Endothelial cell of umbilical vein (primary cell): Measurements from ENCODE around the gene ARPIN. TPM values are rescaled to one million over a fixed set of nuclear protein-coding genes. Genes with fewer than 3 reads are reported as not detected.
A peak's percentile ranks its signal among the peaks of the same experiment; 100 is the strongest.

ENCODE experiments used
- BruUV-seq: library from RNA; stranded (reverse); fragments of 400-500 nt; replicated peaks from 2 replicates; lab custom pipeline; 2021; lab: Mats Ljungman, UMichigan
- CTCF ChIA-PET: fragments of 300-600, 350-600 bp; sonication (Branson Sonifier 250); formaldehyde crosslinking; loops from one replicate; lab custom pipeline; 2021; ENCODE audit warnings: antibody characterized with exemption, inconsistent platforms; lab: Charles Lee
- POLR2A ChIA-PET: fragments of 300-600, 350-600 bp; sonication (Branson Sonifier 250); formaldehyde crosslinking; loops from one replicate; lab custom pipeline; 2021; ENCODE audit warnings: antibody characterized with exemption, inconsistent platforms; lab: Charles Lee
- DNase-seq: peaks from one replicate; pipeline ENCODE4 v3.0.0-alpha.2; 2011; ENCODE audit warnings: low read depth, low spot score
- FAIRE-seq: peaks from 2 replicates; lab custom pipeline; 2011; peaks lifted over from hg19 to GRCh38; lab: Jason Lieb, UNC
- H2AFZ ChIP-seq: 2 replicates; pipeline ENCODE4 v1.6.0; 2012; ENCODE audit warnings: low read depth, low read length, control low read depth, inconsistent platforms
- H3K27ac ChIP-seq: 2 replicates; pipeline ENCODE4 v1.5.1; 2011; ENCODE audit warnings: low read depth, mild to moderate bottlenecking, control low read depth, low read length, moderate library complexity; ENCODE audit not compliant: insufficient read depth
- H3K27me3 ChIP-seq, 2 experiments: 2 replicates each; pipeline versions ENCODE4 v1.6.0 to v1.6.1; 2011; ENCODE audit warnings: low read length in 2 of 2, mixed read lengths in 1 of 2; ENCODE audit not compliant: control insufficient read depth in 2 of 2, insufficient read depth in 2 of 2
- H3K36me3 ChIP-seq, 2 experiments: 2 replicates in 1 of 2; 3 replicates in 1 of 2; pipeline ENCODE4 v1.5.1; 2011; ENCODE audit warnings: low read length in 2 of 2, mild to moderate bottlenecking in 1 of 2, moderate library complexity in 1 of 2; ENCODE audit not compliant: control insufficient read depth in 2 of 2, insufficient read depth in 2 of 2; ENCODE audit errors: extremely low read depth in 1 of 2
- H3K4me1 ChIP-seq: 3 replicates; pipeline ENCODE4 v1.5.1; 2011; ENCODE audit warnings: mild to moderate bottlenecking, low read length; ENCODE audit not compliant: control insufficient read depth, insufficient read depth; ENCODE audit errors: extremely low read depth
- H3K4me2 ChIP-seq: 2 replicates; pipeline ENCODE4 v1.6.1; 2011; ENCODE audit warnings: low read length, control low read depth, mixed read lengths; ENCODE audit not compliant: insufficient read depth
- H3K4me3 ChIP-seq, 3 experiments: fragments of 200-600 bp in 1 of 3; sonication (generic), shearing (Covaris generic) in 1 of 3; replicated peaks in 1 of 3; 2 replicates each; pipeline ENCODE4 v1.5.1; 2011 to 2016; ENCODE audit warnings: control low read depth in 3 of 3, low read length in 3 of 3, mild to moderate bottlenecking in 2 of 3, inconsistent platforms in 1 of 3, low read depth in 1 of 3, moderate library complexity in 1 of 3; ENCODE audit not compliant: insufficient read depth in 1 of 3
- H3K79me2 ChIP-seq: 2 replicates; pipeline ENCODE4 v1.6.0; 2012; ENCODE audit warnings: low read length, inconsistent platforms; ENCODE audit not compliant: control insufficient read depth, insufficient read depth
- H3K9ac ChIP-seq: replicated peaks from 2 replicates; pipeline ENCODE3; 2011; ENCODE audit warnings: low read length, control low read depth; ENCODE audit not compliant: insufficient read depth; ENCODE audit errors: extremely low read depth
- H3K9me1 ChIP-seq: replicated peaks from 3 replicates; pipeline ENCODE4 v1.6.0; 2011; ENCODE audit warnings: mild to moderate bottlenecking, low read length; ENCODE audit not compliant: control insufficient read depth, insufficient read depth; ENCODE audit errors: extremely low read depth
- H3K9me3 ChIP-seq: replicated peaks from 2 replicates; pipeline ENCODE4 v1.5.1; 2012; ENCODE audit warnings: low read length, inconsistent platforms; ENCODE audit not compliant: control insufficient read depth, insufficient read depth
- H4K20me1 ChIP-seq: replicated peaks from 2 replicates; pipeline ENCODE3; 2011; ENCODE audit warnings: mild to moderate bottlenecking, low read length; ENCODE audit not compliant: control insufficient read depth, insufficient read depth; ENCODE audit errors: extremely low read depth
- EZH2 ChIP-seq: IDR thresholded peaks from 2 replicates; pipeline ENCODE4 v1.6.1; 2012; ENCODE audit warnings: borderline replicate concordance, low read depth, mild to moderate bottlenecking, moderate library complexity, low read length, inconsistent platforms; ENCODE audit not compliant: severe bottlenecking
- FOS ChIP-seq: IDR thresholded peaks from 2 replicates; pipeline ENCODE4 v1.6.1; 2011; ENCODE audit warnings: mild to moderate bottlenecking, low read length, moderate library complexity, borderline replicate concordance; ENCODE audit not compliant: insufficient read depth
- GATA2 ChIP-seq: IDR thresholded peaks from 2 replicates; pipeline ENCODE4 v1.7.0; 2011; ENCODE audit warnings: low read depth, mild to moderate bottlenecking, moderate library complexity, mixed read lengths, low read length; ENCODE audit not compliant: insufficient read length, insufficient read depth
- JUN ChIP-seq: IDR thresholded peaks from 2 replicates; pipeline ENCODE4 v1.6.1; 2011; ENCODE audit warnings: borderline replicate concordance, low read depth; ENCODE audit not compliant: insufficient read length, insufficient read depth
- MYC ChIP-seq: IDR thresholded peaks from one replicate; pipeline ENCODE4 v1.6.1; 2011; ENCODE audit warnings: mild to moderate bottlenecking, low read depth, low read length
- POLR2A ChIP-seq: IDR thresholded peaks from 2 replicates; pipeline ENCODE4 v1.6.1; 2012; ENCODE audit warnings: low read depth, mild to moderate bottlenecking, control low read depth, low read length
- POLR2AphosphoS5 ChIP-seq: IDR thresholded peaks from 2 replicates; pipeline ENCODE4 v1.6.1; 2012; ENCODE audit warnings: low read depth, mild to moderate bottlenecking, control low read depth, low read length, moderate library complexity; ENCODE audit not compliant: insufficient read depth
- dilution Hi-C: fragments of 300-500 bp; cut with MboI; formaldehyde crosslinking; loops from one replicate; pipeline ENCODE4 v1.15.0; 2019; ENCODE audit warnings: low sequenced_read_pairs; ENCODE audit not compliant: extremely low pct_ligation_motif_present
- intact Hi-C: fragments of 100-400 bp; cut with micrococcal nuclease; formaldehyde crosslinking; loops from one replicate; pipeline ENCODE4 v1.10.0; 2022
- polyA plus RNA-seq, 4 experiments: library from polyadenylated mRNA; depleted of rRNA in 3 of 4; stranded (reverse) in 3 of 4; unstranded in 1 of 4; fragments of >200 nt; gene quantifications; 2 replicates each; pipeline versions ENCODE4 v1.2.1 to v1.2.3, GENCODE V29; 2011 to 2012; ENCODE audit warnings: missing spikeins in 1 of 4
- total RNA-seq: library from RNA; stranded (reverse); gene quantifications from 2 replicates; pipeline ENCODE4 v1.2.3, GENCODE V29; 2021
- TF ChIP-seq, protein P1 (sequence below), 2 donors: IDR thresholded peaks; 1 replicate in 1 of 2; 2 replicates in 1 of 2; pipeline ENCODE4 v1.5.1; 2011; ENCODE audit warnings: low read length in 2 of 2, mild to moderate bottlenecking in 2 of 2, moderate library complexity in 2 of 2, control low read depth in 1 of 2, inconsistent platforms in 1 of 2, low read depth in 1 of 2; ENCODE audit not compliant: insufficient read depth in 1 of 2; ENCODE audit errors: extremely low read depth in 1 of 2
- TF ChIP-seq, protein P2 (sequence below): IDR thresholded peaks from 2 replicates; pipeline ENCODE4 v1.6.1; 2011; ENCODE audit not compliant: insufficient read depth, insufficient read length

ARPIN gene
- total and polyA plus RNA-seq, 2 donors (not counting 3 experiments of a cell fraction or from before 2014, with no cell fraction given), result 13.0 to 23.3 TPM

DNA sequence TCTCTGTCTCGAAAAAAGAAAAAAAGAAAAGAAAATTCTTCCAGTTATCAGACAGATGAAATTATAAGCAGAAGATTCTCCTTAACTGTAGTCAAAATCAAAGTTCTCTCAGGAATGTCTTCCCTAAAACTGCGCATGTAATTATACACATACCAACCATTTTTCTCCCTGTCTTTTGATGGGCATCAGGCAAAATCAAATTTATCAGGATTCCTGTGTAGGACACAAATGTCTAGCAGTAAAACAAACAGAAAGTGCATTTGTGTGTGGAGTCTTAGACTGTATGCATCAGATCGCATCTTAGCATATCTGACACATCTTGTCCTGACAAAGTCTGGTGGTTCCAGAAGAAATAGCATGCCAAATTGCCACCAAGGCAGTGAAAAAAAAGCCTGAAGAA, 3.9 kb upstream of the ARPIN start:
- H3K9ac ChIP-seq, result no peak overlapping the region
- H3K27ac ChIP-seq, result no peak overlapping the region
- no peaks in the 10 kb centered on the region for H4K20me1 ChIP-seq
- TF ChIP-seq JUN (no peak), EZH2 (no peak), MYC (no peak)
- ChIA-PET CTCF (no interaction called here), POLR2A (no interaction called here)
- H3K4me1 ChIP-seq, result peaks cover 8% of the 10 kb centered on the region
- dilution Hi-C loops (no loop called here), intact Hi-C loops (no loop called here)
- H3K9me3 ChIP-seq, result no peaks in the 10 kb centered on the region
- no TSS peak for BruUV-seq
- FAIRE-seq (no peak), DNase-seq (no peak)
- H3K4me2 ChIP-seq, result no peak overlapping the region
- no peaks in the 10 kb centered on the region for H3K79me2 ChIP-seq
- no peaks in the 10 kb centered on the region for H3K9me1 ChIP-seq
- no peaks in the 10 kb centered on the region for H3K36me3 ChIP-seq
- no peak overlapping the region for H3K4me3 ChIP-seq
- H3K27me3 ChIP-seq, result peaks cover 0 to 2% of the 10 kb centered on the region in 2 experiments
- no peak overlapping the region for H2AFZ ChIP-seq

DNA sequence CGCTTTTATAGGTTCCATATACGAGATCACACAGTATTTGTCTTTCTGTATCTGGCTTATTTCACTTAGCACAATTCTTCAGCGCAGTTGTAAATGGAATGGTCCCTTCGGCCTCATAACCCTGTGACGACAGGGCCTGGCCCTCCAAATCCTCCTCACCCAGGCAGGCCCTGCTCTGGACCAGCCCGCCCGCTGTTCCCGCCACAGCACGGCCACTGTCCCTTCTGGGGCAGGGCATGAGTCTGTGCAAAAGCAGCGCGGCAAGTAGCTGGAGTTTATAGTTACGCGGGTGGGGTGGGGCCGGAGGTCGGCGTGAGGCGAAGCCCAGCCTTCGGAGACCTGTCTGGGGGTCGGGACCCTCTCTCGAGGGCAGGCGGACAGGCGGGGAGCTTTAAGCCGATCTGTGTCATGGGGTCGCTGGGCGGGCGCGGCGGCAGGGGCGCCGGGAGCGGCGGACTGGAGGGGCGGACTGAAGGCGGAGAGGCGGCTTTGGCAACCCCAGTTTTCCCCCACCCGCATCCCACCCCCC, 543 bp downstream of the ARPIN start:
- Histone ChIP-seq H3K9me3 (no peaks in the 10 kb centered on the region), H3K79me2 (no peaks in the 10 kb centered on the region), H3K4me2 (peak overlapping the region; percentile 61), H3K9me1 (no peaks in the 10 kb centered on the region), H4K20me1 (no peaks in the 10 kb centered on the region), H3K27me3 (no peaks in the 10 kb centered on the region), H3K27ac (peak overlapping the region; percentile 5), H3K36me3 (peaks cover 0 to 5% of the 10 kb centered on the region in 2 experiments), H3K4me1 (peaks cover 11% of the 10 kb centered on the region), H3K4me3 (peak overlapping the region; percentile 61 to 84 (median 68)), H2AFZ (peak overlapping the region; percentile 100), H3K9ac (peak overlapping the region; percentile 75)
- intact Hi-C loops, result loop anchor here (1.0 to 5.0 kb wide), 4 partner anchors 18 to 160 kb away; partner anchors contain the start of gene ZNF710
- FAIRE-seq (peak; percentile 49), DNase-seq (peak; percentile 33)
- POLR2A ChIA-PET, result no interaction called here
- TSS peak; percentile 45 for BruUV-seq
- dilution Hi-C loops, result no loop called here
- TF ChIP-seq POLR2AphosphoS5 (no peak), JUN (no peak), GATA2 (no peak), MYC (no peak), FOS (no peak), POLR2A (no peak), EZH2 (no peak)
- TF ChIP-seq, protein P1, sequence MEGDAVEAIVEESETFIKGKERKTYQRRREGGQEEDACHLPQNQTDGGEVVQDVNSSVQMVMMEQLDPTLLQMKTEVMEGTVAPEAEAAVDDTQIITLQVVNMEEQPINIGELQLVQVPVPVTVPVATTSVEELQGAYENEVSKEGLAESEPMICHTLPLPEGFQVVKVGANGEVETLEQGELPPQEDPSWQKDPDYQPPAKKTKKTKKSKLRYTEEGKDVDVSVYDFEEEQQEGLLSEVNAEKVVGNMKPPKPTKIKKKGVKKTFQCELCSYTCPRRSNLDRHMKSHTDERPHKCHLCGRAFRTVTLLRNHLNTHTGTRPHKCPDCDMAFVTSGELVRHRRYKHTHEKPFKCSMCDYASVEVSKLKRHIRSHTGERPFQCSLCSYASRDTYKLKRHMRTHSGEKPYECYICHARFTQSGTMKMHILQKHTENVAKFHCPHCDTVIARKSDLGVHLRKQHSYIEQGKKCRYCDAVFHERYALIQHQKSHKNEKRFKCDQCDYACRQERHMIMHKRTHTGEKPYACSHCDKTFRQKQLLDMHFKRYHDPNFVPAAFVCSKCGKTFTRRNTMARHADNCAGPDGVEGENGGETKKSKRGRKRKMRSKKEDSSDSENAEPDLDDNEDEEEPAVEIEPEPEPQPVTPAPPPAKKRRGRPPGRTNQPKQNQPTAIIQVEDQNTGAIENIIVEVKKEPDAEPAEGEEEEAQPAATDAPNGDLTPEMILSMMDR (IDR thresholded peaks at IDR 0.05; ENCODE audit: extremely low read depth in 1 of 2, insufficient read depth in 1 of 2, low read depth in 1 of 2, low read length in 2 of 2), result no peak
- TF ChIP-seq, protein P2, sequence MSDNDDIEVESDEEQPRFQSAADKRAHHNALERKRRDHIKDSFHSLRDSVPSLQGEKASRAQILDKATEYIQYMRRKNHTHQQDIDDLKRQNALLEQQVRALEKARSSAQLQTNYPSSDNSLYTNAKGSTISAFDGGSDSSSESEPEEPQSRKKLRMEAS, result no peak
- CTCF ChIA-PET, result interaction anchor here (0.6 to 2.2 kb wide), 17 partner anchors 14 to 247 kb away, joined by 3 to 12 read pairs (median 4); partner anchors contain the start of genes AP3S2 and ZNF710
